Psoas muscle (tissue), 8 donors: ENCODE measurements around the gene SLC38A9. TPM values are rescaled to one million over a fixed set of nuclear protein-coding genes. Genes with fewer than 3 reads are reported as not detected.

Source experiments
- ATAC-seq, 4 donors: fragments of 200-7000 bp; cut with Tn5 transposase; one replicate each; pipeline ENCODE4 v1.9.1; 2020; ENCODE audit warnings: moderate library complexity in 3 of 4, mild to moderate bottlenecking in 2 of 4
- DNase-seq, 2 donors: peaks; one replicate each; pipeline ENCODE4 v3.0.0-alpha.2; 2020
- H3K27ac ChIP-seq: fragments of 200-600 bp; one replicate; pipeline ENCODE4 v1.8.0; 2022
- H3K27me3 ChIP-seq, 3 donors: fragments of 200-600 bp in 1 of 3; one replicate each; pipeline versions ENCODE4 v1.6.1 to v1.8.0; 2013 to 2022; ENCODE audit warnings: low read length in 2 of 3, mild to moderate bottlenecking in 2 of 3, moderate library complexity in 1 of 3; ENCODE audit not compliant: insufficient read depth in 3 of 3
- H3K36me3 ChIP-seq, 2 donors: fragments of 200-600 bp in 1 of 2; one replicate each; pipeline versions ENCODE4 v1.6.1 to v1.8.0; 2013 to 2022; ENCODE audit warnings: low read depth in 1 of 2, mild to moderate bottlenecking in 1 of 2, moderate library complexity in 1 of 2; ENCODE audit not compliant: insufficient read depth in 1 of 2
- H3K4me1 ChIP-seq: fragments of 200-600 bp; one replicate; pipeline ENCODE4 v1.8.0; 2022
- H3K4me3 ChIP-seq: fragments of 200-600 bp; one replicate; pipeline ENCODE4 v1.8.0; 2022; ENCODE audit warnings: mild to moderate bottlenecking
- H3K9me3 ChIP-seq: fragments of 200-600 bp; one replicate; pipeline ENCODE4 v1.8.0; 2022
- WGBS, 3 donors: extraction: QIAGEN DNeasy Blood & Tissue Kit; methylation state at CpG; one replicate each; pipeline versions ENCODE4 v1.1.6 to v1.1.7; 2013; 5-methylcytosine and 5-hydroxymethylcytosine counted together
- intact Hi-C, 2 donors: fragments of 100-400 bp; cut with DNase I; formaldehyde crosslinking; loops; one replicate each; pipeline versions ENCODE4 v1.11.0 to v1.14.2; 2022
- polyA plus RNA-seq, 3 donors: library from polyadenylated mRNA; stranded (reverse); fragments of 200-250 nt; gene quantifications; one replicate each; pipeline ENCODE4 v1.2.3, GENCODE V29; 2013
- total RNA-seq, 4 donors: library from RNA; stranded (reverse); fragmentation: NEBNext Ultra II Directional in 2 of 4; extraction: Animal tissue kit (Norgen Biotek cat#: 25700) in 2 of 4; gene quantifications; one replicate each; pipeline versions ENCODE4 v1.2.1 to v1.2.4, GENCODE V29; 2021 to 2023
- TF ChIP-seq, protein P1 (sequence below): fragments of 200-600 bp; IDR thresholded peaks from one replicate; pipeline ENCODE4 v1.8.0; 2022; ENCODE audit warnings: antibody characterized with exemption
- donor health status: healthy with polysubstance abuse.
- donor health status: DM: no; HTN: no; CAD: no; lungs with moderate emphysema.
- donor health status: Bipolar disorder and iron deficiency.
- donor health status: healthy.
- donor health status: DM: yes; HTN: yes; CAD: no.
- donor health status: DM: no; HTN: no; CAD: no.
- donor health status: DM: no; HTN: no; CAD: no.
- donor health status: DM: yes; HTN: yes; CAD: no.

SLC38A9 gene
- total and polyA plus RNA-seq, 7 donors = 4.3 to 7.2 (median 6.8) TPM

DNA sequence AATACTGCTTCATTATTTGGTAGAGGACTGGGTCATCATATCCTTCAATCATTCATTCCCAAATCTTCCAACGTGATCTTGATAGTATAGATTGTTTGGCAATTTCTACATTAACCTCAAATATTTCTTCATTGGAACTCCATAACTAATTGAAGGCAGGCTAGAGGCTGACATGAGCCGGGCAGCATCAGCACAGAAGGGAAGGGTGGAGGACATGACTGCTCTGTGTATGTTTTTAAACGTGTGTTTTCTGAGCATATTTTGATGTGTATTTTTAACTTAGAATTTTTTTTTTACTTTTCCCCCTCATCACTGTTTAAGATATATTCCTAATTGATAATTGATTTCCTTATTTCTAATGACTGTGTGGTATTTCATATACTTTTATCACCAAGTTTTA, 38.4 kb upstream of the SLC38A9 start:
- H3K27ac ChIP-seq = no peak overlapping the region
- DNase-seq = no peak
- WGBS, 3 donors = 64 to 69% (median 67%) methylated on average over 3 of the region's 3 CpGs
- TF ChIP-seq, protein P1, sequence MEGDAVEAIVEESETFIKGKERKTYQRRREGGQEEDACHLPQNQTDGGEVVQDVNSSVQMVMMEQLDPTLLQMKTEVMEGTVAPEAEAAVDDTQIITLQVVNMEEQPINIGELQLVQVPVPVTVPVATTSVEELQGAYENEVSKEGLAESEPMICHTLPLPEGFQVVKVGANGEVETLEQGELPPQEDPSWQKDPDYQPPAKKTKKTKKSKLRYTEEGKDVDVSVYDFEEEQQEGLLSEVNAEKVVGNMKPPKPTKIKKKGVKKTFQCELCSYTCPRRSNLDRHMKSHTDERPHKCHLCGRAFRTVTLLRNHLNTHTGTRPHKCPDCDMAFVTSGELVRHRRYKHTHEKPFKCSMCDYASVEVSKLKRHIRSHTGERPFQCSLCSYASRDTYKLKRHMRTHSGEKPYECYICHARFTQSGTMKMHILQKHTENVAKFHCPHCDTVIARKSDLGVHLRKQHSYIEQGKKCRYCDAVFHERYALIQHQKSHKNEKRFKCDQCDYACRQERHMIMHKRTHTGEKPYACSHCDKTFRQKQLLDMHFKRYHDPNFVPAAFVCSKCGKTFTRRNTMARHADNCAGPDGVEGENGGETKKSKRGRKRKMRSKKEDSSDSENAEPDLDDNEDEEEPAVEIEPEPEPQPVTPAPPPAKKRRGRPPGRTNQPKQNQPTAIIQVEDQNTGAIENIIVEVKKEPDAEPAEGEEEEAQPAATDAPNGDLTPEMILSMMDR = no peak
- no peak overlapping the region for H3K4me3 ChIP-seq
- intact Hi-C loops = no loop called here
- no peaks in the 10 kb centered on the region for H3K36me3 ChIP-seq
- no peaks in the 10 kb centered on the region for H3K27me3 ChIP-seq
- no peak for ATAC-seq
- H3K4me1 ChIP-seq = no peaks in the 10 kb centered on the region
- H3K9me3 ChIP-seq = no peaks in the 10 kb centered on the region

DNA sequence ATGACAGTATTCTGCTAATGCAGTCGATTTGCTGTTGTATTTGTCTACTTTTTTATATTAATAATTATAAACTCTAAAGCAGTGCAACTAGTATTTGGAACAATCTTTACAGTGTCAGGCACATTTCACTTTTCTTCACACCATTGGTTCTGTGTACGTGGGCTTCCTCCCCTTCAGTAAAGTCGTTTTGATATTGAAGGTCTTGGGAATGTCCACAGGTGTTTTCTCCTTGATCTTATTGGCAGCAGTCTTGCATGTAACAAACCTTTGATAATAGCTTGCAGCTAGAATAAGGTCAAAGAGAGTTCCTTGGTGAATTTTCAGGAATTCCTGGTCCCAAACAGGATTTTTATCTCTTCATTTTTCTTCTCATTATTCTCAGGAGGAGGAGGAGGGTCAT, 37.9 kb upstream of the SLC38A9 start:
- Histone ChIP-seq H3K4me3 (no peak overlapping the region), H3K36me3 (no peaks in the 10 kb centered on the region), H3K9me3 (no peaks in the 10 kb centered on the region), H3K27ac (no peak overlapping the region), H3K27me3 (no peaks in the 10 kb centered on the region), H3K4me1 (no peaks in the 10 kb centered on the region)
- 46 to 58% (median 57%) methylated on average over 3 of the region's 3 CpGs for whole genome bisulfite sequencing, 3 donors
- no peak for ATAC-seq
- DNase-seq = no peak
- intact Hi-C loops = no loop called here
- TF ChIP-seq, protein P1 = no peak

DNA sequence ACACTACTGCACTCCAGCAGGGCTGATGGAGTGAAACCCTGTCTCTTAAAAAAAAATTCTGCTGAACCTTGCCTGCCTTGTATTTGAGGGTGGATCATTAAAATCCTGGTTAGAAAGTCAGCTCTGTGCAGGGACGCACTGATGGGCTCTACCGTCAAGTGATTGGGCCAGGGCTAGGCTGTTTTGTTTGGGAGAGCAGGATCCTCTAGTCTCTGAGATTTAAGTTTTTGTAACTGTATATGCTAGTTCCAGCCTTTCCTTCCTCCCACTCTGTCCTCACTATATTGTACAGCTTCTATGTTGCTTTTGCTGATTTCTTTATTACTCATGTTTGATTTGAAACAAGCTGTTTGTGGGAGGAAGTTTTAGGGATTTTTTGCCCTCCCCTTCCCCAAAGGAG, 37.3 kb upstream of the SLC38A9 start:
- H3K4me1 ChIP-seq = no peaks in the 10 kb centered on the region
- no peaks in the 10 kb centered on the region for H3K9me3 ChIP-seq
- no peaks in the 10 kb centered on the region for H3K27me3 ChIP-seq
- TF ChIP-seq, protein P1 = no peak
- no peaks in the 10 kb centered on the region for H3K36me3 ChIP-seq
- H3K4me3 ChIP-seq = no peak overlapping the region
- ATAC-seq (no peak), DNase-seq (no peak)
- intact Hi-C loops = no loop called here
- WGBS, 3 donors = 34 to 71% (median 58%) methylated on average over 2 of the region's 2 CpGs
- no peak overlapping the region for H3K27ac ChIP-seq

DNA sequence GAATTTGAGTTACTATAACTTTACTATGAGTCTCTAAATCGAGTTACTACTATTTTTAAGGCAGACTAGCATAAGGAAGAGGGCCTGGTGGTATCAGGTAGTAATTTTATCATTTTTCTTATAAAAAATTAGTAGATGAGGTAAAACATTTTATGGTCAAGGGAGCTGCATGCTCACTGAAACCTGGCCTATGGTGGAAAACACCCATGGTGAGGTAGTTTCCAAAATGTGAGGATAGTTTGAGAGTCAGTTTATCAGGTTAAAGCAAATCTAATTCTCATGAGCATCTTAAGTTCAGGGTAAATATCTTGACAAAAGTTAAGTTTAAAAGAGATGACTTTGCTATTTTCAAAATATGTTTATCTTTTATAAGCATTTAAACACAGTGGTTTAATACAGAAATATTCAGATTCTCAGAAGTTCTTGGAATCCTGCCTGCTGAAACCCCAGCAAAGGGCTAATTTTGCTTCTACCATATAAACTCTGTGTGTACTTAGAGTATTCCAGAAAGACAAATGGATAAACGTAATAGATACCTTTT, 35.7 kb upstream of the SLC38A9 start:
- TF ChIP-seq, protein P1 = no peak
- intact Hi-C loops = no loop called here
- H3K36me3 ChIP-seq = no peaks in the 10 kb centered on the region
- DNase-seq = no peak
- H3K4me3 ChIP-seq = no peak overlapping the region
- H3K27me3 ChIP-seq = no peaks in the 10 kb centered on the region
- H3K9me3 ChIP-seq = no peaks in the 10 kb centered on the region
- no peaks in the 10 kb centered on the region for H3K4me1 ChIP-seq
- no peak for ATAC-seq
- WGBS, 3 donors = 72 to 79% (median 78%) methylated on average over 2 of the region's 2 CpGs
- H3K27ac ChIP-seq = no peak overlapping the region

DNA sequence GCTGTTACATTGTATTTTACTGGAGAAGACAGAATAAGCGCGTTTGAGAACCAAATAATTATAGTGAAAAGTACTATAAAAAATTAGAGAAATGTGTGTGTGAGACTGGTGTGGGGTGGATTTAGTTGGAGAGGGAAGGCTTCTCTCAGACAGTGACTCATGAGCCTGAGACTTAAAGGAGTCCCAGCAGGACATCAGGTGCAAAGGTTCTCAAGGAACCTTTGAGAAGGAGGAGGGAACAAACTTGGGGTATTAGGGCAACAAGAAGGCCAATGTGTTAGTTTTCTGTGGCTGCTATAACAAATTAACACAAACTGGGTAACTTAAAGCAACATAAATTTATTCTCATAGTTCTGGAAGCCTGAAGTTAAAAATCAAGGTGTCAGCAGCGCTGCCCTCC, 30.7 kb upstream of the SLC38A9 start:
- 94 to 96% (median 95%) methylated on average over 3 of the region's 3 CpGs for WGBS, 3 donors
- TF ChIP-seq, protein P1 = no peak
- no peak overlapping the region for H3K4me3 ChIP-seq
- no peaks in the 10 kb centered on the region for H3K4me1 ChIP-seq
- peaks cover 0 to 2% (median 0%) of the 10 kb centered on the region in 3 donors for H3K27me3 ChIP-seq
- ATAC-seq = no peak
- DNase-seq = no peak
- H3K27ac ChIP-seq = no peak overlapping the region
- no peaks in the 10 kb centered on the region for H3K36me3 ChIP-seq
- no peaks in the 10 kb centered on the region for H3K9me3 ChIP-seq
- intact Hi-C loops = no loop called here
